ENCODE results near the gene TRIM8. TPM values are rescaled to one million over a fixed set of nuclear protein-coding genes. Genes with fewer than 3 reads are reported as not detected.

Gene TRIM8
- polyA plus RNA-seq, 3 donors = 136 to 140 (median 136) TPM

DNA sequence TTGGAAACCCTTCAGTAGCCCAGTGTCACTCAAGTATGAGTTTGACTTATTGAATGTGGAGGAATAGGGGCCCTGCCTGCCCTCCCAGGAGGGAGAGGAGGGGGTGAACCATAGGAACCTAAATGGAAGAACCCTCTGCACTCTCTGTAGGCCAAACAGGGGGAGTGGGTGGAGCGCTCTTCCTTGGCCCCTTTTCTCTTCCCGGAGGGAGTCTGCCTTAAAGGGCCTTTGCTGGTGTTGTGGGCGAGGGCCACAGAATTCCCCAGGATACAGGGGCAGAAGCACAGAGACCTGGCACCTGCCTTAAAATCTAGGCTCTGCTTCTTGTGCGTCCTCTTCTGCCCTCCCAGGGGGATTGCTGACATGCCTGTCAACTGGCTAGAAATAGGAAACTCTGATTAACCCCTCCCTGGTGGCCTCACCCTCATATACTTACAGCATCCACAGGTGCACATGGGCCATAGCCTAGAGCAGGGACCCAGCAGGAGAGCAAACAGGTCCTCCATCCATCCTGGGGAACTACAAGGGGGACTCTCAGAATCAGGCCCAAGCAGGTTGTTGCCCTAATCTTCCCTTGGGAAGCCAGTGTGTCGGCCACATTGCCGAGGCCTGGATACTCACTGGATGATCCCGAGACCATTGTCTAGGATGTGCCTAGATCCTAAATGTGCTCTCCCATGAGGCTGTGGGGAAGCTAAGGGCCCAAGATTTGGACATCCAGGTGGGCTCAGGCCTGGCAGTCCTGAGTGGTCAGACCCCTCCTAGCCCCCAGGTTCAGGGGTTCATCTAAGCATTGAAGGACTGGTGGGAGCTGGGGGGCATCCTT lies 3.4 kb downstream of the TRIM8 start:
- no peak for DNase-seq

GRCh38 chr10:102648269-102648888 lies 4.1 kb downstream of the TRIM8 start:
- DNase-seq = no peak

DNA sequence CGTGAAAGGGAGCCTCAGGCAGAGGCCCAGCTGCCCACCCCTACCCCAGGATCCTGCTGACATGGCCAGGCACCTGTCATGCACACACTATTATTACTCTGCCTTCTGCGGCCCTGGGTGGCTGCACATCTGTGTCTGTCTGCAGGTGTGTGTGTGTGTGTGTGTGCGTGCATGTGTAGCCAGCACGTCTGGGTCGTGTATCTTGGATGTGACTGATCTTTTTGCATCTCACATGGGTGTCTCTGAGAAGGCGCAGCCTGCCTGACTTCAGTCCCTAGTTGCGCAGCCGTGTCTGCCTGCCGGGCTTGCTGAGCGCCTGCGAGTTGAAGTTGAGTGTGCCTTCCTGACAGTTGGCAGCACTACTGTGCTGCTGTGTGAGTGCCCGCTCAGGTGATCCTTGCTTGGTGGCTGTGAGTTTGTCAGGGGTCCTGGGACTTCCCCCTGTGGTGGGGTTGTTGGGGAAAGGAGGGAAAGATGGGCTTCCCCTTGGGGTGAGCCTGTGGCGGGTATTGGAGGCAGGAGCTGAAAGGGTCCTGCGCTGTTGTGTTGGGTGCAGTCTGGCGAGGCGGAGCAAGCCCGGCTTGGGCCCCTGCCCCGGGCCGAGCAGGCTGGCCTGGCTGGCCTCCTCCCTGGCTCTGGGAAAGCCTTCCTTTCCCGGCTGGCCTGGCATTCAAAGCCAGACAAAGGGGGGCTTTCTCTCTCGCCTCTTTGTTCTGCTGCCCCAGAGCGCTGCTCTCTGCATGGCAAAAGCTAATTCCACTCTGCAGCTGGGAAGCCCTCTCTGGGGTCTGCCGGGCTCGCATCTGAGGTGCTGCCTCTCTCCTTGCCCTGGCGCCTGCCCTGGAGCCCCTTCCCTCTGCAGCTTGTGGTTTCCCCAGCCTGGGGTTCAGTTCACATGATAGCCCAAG lies 4.9 kb downstream of the TRIM8 start:
- DNase-seq = no peak

- no peak for DNase-seq
These were observed 5.7 kb downstream of the TRIM8 start for GRCh38 chr10:102649797-102650654.

DNA sequence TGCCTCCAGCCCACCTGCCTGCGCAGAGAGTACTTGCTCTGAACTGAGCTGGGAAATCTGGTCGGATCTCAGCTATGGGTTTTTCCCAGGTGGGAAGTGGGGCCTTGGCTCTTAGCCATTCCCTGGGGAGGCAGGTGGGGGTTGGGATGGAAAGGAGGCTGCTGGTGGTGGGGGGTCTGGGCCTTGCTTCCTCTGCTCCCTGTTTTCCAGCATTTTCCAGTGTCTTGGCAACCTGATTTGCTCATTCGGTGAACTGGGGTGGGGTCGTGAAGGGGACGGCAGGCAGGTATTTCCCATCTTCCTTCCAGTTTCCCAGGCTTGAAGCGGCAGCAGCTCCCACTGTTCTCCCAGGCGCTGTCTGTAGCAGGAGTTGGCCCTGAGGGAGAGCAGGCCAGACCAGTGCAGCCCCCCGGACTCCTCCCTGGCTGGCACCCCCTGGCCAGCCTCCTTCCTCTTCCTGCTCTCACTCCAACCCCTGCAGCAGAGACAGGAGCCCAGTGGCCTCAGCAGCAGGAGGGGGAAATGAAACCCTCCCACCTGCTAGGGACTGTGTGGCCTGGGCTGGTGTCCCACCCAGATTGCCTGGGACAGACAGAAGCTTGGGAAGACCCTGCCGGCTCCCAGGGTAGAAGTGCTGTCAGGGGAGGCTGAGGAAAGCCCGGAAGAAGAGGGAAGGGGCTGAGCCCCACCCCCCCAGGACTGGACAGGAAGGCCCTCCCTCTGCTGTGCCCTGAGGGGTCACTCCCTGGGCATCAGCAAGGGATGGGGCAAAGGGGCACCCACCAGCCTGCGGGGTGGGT lies 6.6 kb downstream of the TRIM8 start:
- no peak for DNase-seq

- no peak for DNase-seq
These were observed 7.3 kb downstream of the TRIM8 start for GRCh38 chr10:102651455-102652169.

GRCh38 chr10:102652170-102652916 lies 8.1 kb downstream of the TRIM8 start:
- no peak for DNase-seq

DNA sequence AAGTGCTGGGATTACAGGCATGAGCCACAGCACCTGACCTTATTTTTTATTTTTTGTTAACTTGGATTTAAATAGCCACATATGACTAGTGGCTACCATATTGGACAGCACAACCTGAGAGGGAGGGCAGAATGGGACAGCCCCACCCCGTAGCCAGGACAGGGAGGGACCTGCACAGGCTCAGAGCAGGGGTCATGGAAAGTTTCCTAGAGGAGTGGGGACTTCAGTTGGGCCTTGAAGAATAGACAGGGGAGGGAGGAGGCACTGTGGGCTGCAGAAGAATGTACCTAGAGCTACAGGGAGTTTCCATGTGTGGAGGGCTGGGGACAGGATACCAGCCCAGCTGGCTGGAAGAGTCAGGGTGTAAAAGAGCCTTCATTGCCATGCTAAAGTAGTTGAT lies 8.8 kb downstream of the TRIM8 start:
- DNase-seq = no peak

DNA sequence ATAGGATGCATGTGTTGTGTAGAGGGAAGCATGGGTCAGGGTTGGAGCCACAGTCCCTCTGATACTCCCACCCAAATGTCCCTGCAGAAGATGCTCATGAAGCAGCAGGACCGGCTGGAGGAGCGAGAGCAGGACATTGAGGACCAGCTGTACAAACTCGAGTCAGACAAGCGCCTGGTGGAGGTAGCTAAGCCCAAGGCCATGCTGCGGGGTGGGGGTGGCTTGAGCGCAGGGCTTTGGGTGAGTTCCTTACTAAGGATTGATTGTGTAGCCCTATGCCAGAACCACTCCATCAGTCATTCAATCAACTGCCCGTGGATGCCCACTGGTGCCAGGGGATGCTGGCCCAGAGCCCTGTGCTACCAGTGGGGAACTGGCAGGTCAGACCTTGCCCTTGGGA lies 10.3 kb downstream of the TRIM8 start:
- no peak for DNase-seq

GRCh38 chr10:102654969-102655368 lies 10.7 kb downstream of the TRIM8 start:
- no peak for DNase-seq

DNA sequence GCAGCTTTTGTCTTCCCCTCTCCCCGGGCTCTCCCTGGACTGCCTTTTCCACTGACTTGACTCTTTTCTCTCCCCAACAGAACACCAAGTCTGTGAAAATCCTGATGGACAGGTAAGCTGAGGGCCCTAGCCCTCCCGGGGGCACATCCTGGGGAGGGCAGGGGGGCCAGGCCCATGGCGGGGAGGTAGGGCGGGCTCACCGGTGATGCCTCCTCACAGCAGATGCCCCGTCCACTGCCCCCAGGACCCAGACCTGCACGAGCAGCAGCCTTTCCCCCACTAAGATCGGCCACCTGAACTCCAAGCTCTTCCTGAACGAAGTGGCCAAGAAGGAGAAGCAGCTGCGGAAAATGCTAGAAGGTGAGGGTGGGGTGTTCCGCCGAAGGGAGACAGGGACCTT lies 11.7 kb downstream of the TRIM8 start:
- DNase-seq = no peak

- DNase-seq = no peak
These were observed 12.6 kb downstream of the TRIM8 start for GRCh38 chr10:102656791-102657371.

DNA sequence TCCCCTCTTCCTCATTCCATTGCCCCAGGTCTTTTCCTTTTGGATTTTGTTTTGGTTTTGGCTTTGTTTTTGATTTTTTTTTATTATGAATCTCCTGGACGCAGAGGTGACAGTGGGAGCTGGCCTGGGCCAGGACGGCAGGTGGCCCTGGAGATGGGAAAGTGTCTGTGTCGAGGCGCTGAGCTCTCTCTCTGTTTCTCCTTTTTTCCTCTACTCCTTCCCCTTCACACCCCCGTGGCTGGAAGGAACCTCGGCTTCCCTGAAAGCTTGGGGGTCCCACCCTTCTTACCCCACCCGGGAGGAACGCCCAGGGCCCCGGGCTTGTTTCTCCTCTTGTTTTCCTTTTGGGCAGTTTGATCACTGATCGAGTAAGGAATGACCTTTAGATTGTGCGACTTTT lies 13.2 kb downstream of the TRIM8 start:
- no peak for DNase-seq

DNA sequence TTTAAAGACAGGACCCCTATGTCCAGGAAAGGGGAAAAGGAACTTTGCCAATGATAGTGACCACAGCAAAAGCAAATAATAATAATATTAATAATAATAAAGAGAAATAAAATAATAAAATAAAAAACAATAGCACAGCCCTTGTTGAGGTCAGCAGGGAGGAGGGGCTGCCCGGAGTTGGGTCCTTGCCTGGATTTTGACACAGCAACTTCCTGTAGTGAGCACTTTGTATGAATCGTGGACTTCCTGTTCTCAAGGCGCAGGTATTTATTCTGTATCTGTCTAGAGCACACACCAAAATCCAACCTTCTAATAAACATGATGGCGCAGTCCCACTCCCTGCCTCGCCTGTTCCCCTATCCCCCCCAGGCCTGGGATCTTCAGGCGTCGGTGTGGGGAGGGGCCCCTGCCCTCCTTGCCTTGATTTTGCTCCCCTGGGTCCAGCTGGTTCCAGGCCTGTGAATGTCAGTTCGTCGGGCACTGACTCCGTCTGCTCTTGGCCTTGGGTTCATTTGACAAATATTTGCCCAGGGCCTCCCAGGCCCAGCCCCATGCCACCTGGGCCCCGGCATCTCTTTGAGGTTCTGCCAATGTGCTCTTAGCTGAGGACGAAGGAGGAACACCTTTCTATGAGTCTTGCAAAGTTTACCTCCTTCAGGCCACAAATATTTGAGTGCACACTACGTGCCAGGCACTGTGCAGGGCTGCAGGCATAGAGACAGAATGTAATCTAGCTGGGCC lies 13.9 kb downstream of the TRIM8 start:
- no peak for DNase-seq

DNA sequence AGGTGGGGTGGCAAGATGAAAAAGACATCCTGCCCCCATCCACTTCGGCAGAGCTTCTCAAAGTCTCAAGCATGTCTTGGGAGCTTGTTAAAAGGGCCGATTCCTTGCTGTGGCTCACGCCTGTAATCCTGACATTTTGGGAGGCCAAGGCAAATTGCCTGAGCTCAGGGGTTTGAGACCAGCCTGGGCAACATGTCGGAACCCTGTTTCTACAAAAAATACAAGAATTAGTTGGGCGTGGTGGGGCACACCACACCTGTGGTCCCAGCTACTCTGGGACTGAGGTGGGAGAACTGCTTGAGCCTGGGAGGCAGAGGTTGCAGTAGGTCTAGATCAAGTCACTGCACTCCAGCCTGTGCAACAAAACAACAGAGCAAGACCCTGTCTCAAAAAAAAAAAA lies 14.5 kb downstream of the TRIM8 start:
- DNase-seq = no peak

GRCh38 chr10:102660888-102661657 lies 16.8 kb downstream of the TRIM8 start:
- no peak for DNase-seq

DNA sequence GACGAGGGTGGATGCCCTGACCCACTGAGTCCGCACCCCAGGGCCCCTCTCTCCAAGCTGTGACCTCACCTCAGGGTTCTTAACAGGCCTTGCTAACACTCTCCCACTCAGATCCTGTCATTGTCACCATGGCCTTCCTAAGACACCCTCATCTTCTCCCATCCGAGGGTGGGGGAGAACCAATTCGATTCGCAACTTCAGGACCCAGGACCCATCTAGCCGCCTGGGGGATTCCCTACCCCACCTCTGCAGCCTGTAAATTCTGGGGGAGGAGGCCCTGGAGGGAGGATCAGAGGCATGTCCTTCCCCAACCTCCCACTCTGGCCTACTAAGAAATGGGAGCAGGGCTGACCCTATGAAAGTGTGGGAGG lies 17.4 kb downstream of the TRIM8 start:
- DNase-seq = no peak

Measured in renal pelvis (tissue), 4 donors.